Pancreas (tissue), 10 donors: ENCODE results near the gene ACO1. TPM values are rescaled to one million over a fixed set of nuclear protein-coding genes. Genes with fewer than 3 reads are reported as not detected.

Experiments used
- ATAC-seq, 4 donors: fragments of 200-7000 bp; cut with Tn5 transposase; one replicate each; pipeline versions ENCODE4 v1.8.0 to v1.9.1; 2020; ENCODE audit warnings: mild to moderate bottlenecking in 4 of 4, moderate library complexity in 4 of 4
- DNase-seq, 6 donors: peaks; one replicate each; pipeline ENCODE4 v3.0.0-alpha.2; 2020
- FAIRE-seq: peaks from 2 replicates; lab custom pipeline; 2012; peaks lifted over from hg19 to GRCh38; lab: Jason Lieb, UNC
- H3K27ac ChIP-seq, 4 donors: fragments of 200-600 bp; sonication (generic); 1 replicate in 3 of 4; 2 replicates in 1 of 4; pipeline versions ENCODE4 v1.5.0 to v1.8.0; 2020
- H3K27me3 ChIP-seq, 4 donors: fragments of 200-600 bp; one replicate each; pipeline ENCODE4 v1.8.0; 2021
- H3K36me3 ChIP-seq, 3 donors: fragments of 200-600 bp; sonication (generic) in 1 of 3; one replicate each; pipeline versions ENCODE4 v1.5.0 to v1.8.0; 2020 to 2021
- H3K4me1 ChIP-seq, 3 donors: fragments of 200-600 bp; one replicate each; pipeline ENCODE4 v1.8.0; 2021
- H3K4me3 ChIP-seq, 4 donors: fragments of 200-600 bp; sonication (generic) in 2 of 4; one replicate each; pipeline versions ENCODE4 v1.5.0 to v1.8.0; 2020 to 2021
- H3K9me3 ChIP-seq, 4 donors: fragments of 200-600 bp; one replicate each; pipeline ENCODE4 v1.8.0; 2021
- CTCF ChIP-seq, 4 donors: fragments of 200-600 bp; sonication (generic) in 3 of 4; IDR thresholded peaks; one replicate each; pipeline versions ENCODE4 v1.5.0 to v1.8.0; 2021; ENCODE audit warnings: antibody characterized with exemption in 4 of 4
- WGBS, 2 donors: extraction: QIAGEN DNeasy Blood & Tissue Kit; methylation state at CpG; one replicate each; pipeline ENCODE4 v1.1.7; 2013; 5-methylcytosine and 5-hydroxymethylcytosine counted together
- intact Hi-C, 3 donors: fragments of 100-400 bp; cut with DNase I; formaldehyde crosslinking; loops; one replicate each; pipeline versions ENCODE4 v1.11.1 to v1.14.2; 2022
- polyA plus RNA-seq, 2 donors: library from polyadenylated mRNA; stranded (reverse); fragments of 200-250 nt; gene quantifications; one replicate each; pipeline ENCODE4 v1.2.3, GENCODE V29; 2013
- total RNA-seq, 6 donors: library from RNA; stranded (reverse); fragmentation: NEBNext Ultra II Directional in 4 of 6; extraction: Animal tissue kit (Norgen Biotek cat#: 25700) in 4 of 6; gene quantifications; one replicate each; pipeline versions ENCODE4 v1.2.1 to v1.2.4, GENCODE V29; 2021 to 2023
- donor health status: healthy with polysubstance abuse.
- donor health status: DM: no; HTN: no; CAD: no; lungs with moderate emphysema.
- donor health status: DM: no; HTN: no; CAD: no.
- donor health status: control.
- donor health status: control.
- donor health status: Bipolar disorder and iron deficiency.
- donor health status: DM: yes; HTN: yes; CAD: no.
- donor health status: DM: no; HTN: no; CAD: no.
- donor health status: DM: no; HTN: no; CAD: no.
- donor health status: DM: yes; HTN: yes; CAD: no.

Gene ACO1
- total and polyA plus RNA-seq, 8 donors = 8.7 to 35.6 (median 29.0) TPM

- intact Hi-C loops = no loop called here
- Histone ChIP-seq H3K36me3 (peaks cover 0 to 39% (median 22%) of the 10 kb centered on the region in 3 donors), H3K27me3 (no peaks in the 10 kb centered on the region), H3K4me1 (peaks cover 0 to 5% (median 0%) of the 10 kb centered on the region in 3 donors), H3K27ac (no peak overlapping the region), H3K9me3 (no peaks in the 10 kb centered on the region), H3K4me3 (no peak overlapping the region)
- DNase-seq = no peak
- no peak for ATAC-seq
- FAIRE-seq = no peak
- no peak for TF ChIP-seq CTCF (IDR thresholded peaks at IDR 0.05)
- 97 to 98% methylated on average over 3 of the region's 3 CpGs for WGBS, 2 donors
Measured at GRCh38 chr9:32406046-32406445, 21.6 kb downstream of the ACO1 start.

GRCh38 chr9:32411753-32412152, 27.3 kb downstream of the ACO1 start:
- no peak for FAIRE-seq
- H3K4me3 ChIP-seq = no peak overlapping the region
- H3K36me3 ChIP-seq = peaks cover 0 to 24% (median 10%) of the 10 kb centered on the region in 3 donors
- no peak for ATAC-seq
- H3K9me3 ChIP-seq = no peaks in the 10 kb centered on the region
- no peaks in the 10 kb centered on the region for H3K4me1 ChIP-seq
- TF ChIP-seq CTCF (IDR thresholded peaks at IDR 0.05) = no peak
- 82 to 87% methylated on average over 3 of the region's 3 CpGs for WGBS, 2 donors
- intact Hi-C loops = loop anchor here in 1 of 3 donors (10.0 kb wide), 1 partner anchor 93 kb away; no protein-coding TSS in a partner anchor
- no peak for DNase-seq
- H3K27me3 ChIP-seq = no peaks in the 10 kb centered on the region
- H3K27ac ChIP-seq = no peak overlapping the region

- H3K9me3 ChIP-seq = no peaks in the 10 kb centered on the region
- DNase-seq (no peak), FAIRE-seq (no peak), ATAC-seq (no peak)
- H3K27ac ChIP-seq = no peak overlapping the region
- intact Hi-C loops = loop anchor here in 1 of 3 donors (10.0 kb wide), 1 partner anchor 92 kb away; no protein-coding TSS in a partner anchor
- H3K36me3 ChIP-seq = peaks cover 0 to 18% (median 10%) of the 10 kb centered on the region in 3 donors
- no peak overlapping the region for H3K4me3 ChIP-seq
- whole genome bisulfite sequencing, 2 donors = 63 to 94% methylated on average over 3 of the region's 3 CpGs
- no peaks in the 10 kb centered on the region for H3K4me1 ChIP-seq
- H3K27me3 ChIP-seq = no peaks in the 10 kb centered on the region
- TF ChIP-seq CTCF (IDR thresholded peaks at IDR 0.05) = no peak
Measured at GRCh38 chr9:32412440-32412839, 28.0 kb downstream of the ACO1 start.

GRCh38 chr9:32413424-32413823, 29.0 kb downstream of the ACO1 start:
- no peak for ATAC-seq
- Histone ChIP-seq H3K27ac (no peak overlapping the region), H3K4me3 (no peak overlapping the region), H3K4me1 (no peaks in the 10 kb centered on the region), H3K9me3 (no peaks in the 10 kb centered on the region), H3K27me3 (no peaks in the 10 kb centered on the region), H3K36me3 (peaks cover 0 to 10% (median 9%) of the 10 kb centered on the region in 3 donors)
- no peak for TF ChIP-seq CTCF (IDR thresholded peaks at IDR 0.05)
- DNase-seq = no peak
- no peak for FAIRE-seq
- intact Hi-C loops = loop anchor here in 1 of 3 donors (10.0 kb wide), 1 partner anchor 91 kb away; no protein-coding TSS in a partner anchor

GRCh38 chr9:32414856-32415255, 30.4 kb downstream of the ACO1 start:
- FAIRE-seq (no peak), DNase-seq (no peak), ATAC-seq (no peak)
- H3K27ac ChIP-seq = no peak overlapping the region
- intact Hi-C loops = loop anchor here in 1 of 3 donors (10.0 kb wide), 1 partner anchor 90 kb away; no protein-coding TSS in a partner anchor
- H3K9me3 ChIP-seq = no peaks in the 10 kb centered on the region
- TF ChIP-seq CTCF (IDR thresholded peaks at IDR 0.05) = no peak
- peaks cover 0 to 10% (median 0%) of the 10 kb centered on the region in 3 donors for H3K36me3 ChIP-seq
- no peak overlapping the region for H3K4me3 ChIP-seq
- WGBS, 2 donors = 93 to 95% methylated on average over 2 of the region's 2 CpGs
- no peaks in the 10 kb centered on the region for H3K4me1 ChIP-seq
- no peaks in the 10 kb centered on the region for H3K27me3 ChIP-seq
